Spinal cord (tissue), 10 donors: ENCODE measurements around the gene NAGS. TPM values are rescaled to one million over a fixed set of nuclear protein-coding genes. Genes with fewer than 3 reads are reported as not detected.
A peak's percentile ranks its signal among the peaks of the same experiment; 100 is the strongest.
"Not testable (repeated sequence)": the region's sequence is repeated elsewhere in the genome, so short reads cannot be mapped to it uniquely, and the experiment has no call there.

Source experiments
- DNase-seq, 6 donors: peaks; one replicate each; pipeline versions ENCODE4 v3.0.0 to v3.0.0-alpha.2; 2013 to 2015; ENCODE audit warnings: low spot score in 6 of 6, low read depth in 4 of 6
- H3K27ac ChIP-seq: one replicate; pipeline ENCODE4 v1.5.1; 2013; ENCODE audit warnings: low read depth, low read length, control low read depth
- H3K27me3 ChIP-seq: one replicate; pipeline ENCODE4 v1.6.1; 2013; ENCODE audit warnings: low read length; ENCODE audit not compliant: control insufficient read depth, insufficient read depth
- H3K36me3 ChIP-seq: one replicate; pipeline ENCODE4 v1.6.1; 2013; ENCODE audit warnings: low read length; ENCODE audit not compliant: control insufficient read depth, insufficient read depth
- H3K4me1 ChIP-seq: one replicate; pipeline ENCODE4 v1.6.1; 2013; ENCODE audit warnings: low read length; ENCODE audit not compliant: control insufficient read depth, insufficient read depth
- H3K4me3 ChIP-seq: one replicate; pipeline ENCODE4 v1.5.1; 2013; ENCODE audit warnings: low read depth, low read length, control low read depth
- H3K9me3 ChIP-seq: one replicate; pipeline ENCODE4 v1.6.1; 2013; ENCODE audit warnings: low read length; ENCODE audit not compliant: control insufficient read depth, insufficient read depth
- WGBS: methylation state at CpG from one replicate; pipeline ENCODE4 v1.1.5; 2013; ENCODE audit warnings: missing lambda C conversion rate; ENCODE audit not compliant: insufficient coverage; 5-methylcytosine and 5-hydroxymethylcytosine counted together
- polyA plus RNA-seq, 2 donors: library from polyadenylated mRNA; unstranded; fragments of 120-200 nt; gene quantifications; one replicate each; pipeline ENCODE4 v1.2.1, GENCODE V29; 2013; ENCODE audit not compliant: insufficient read length in 2 of 2
- total RNA-seq, 2 donors: library from RNA; depleted of rRNA in 1 of 2; stranded (reverse); fragments of 120-200 nt in 1 of 2; fragments of >200 nt in 1 of 2; gene quantifications; one replicate each; pipeline versions ENCODE4 v1.2.3 to v1.2.4, GENCODE V29; 2013 to 2014
- donor health status: healthy.

NAGS gene
- total and polyA plus RNA-seq, 4 donors = 1.4 to 3.5 (median 1.8) TPM

DNA sequence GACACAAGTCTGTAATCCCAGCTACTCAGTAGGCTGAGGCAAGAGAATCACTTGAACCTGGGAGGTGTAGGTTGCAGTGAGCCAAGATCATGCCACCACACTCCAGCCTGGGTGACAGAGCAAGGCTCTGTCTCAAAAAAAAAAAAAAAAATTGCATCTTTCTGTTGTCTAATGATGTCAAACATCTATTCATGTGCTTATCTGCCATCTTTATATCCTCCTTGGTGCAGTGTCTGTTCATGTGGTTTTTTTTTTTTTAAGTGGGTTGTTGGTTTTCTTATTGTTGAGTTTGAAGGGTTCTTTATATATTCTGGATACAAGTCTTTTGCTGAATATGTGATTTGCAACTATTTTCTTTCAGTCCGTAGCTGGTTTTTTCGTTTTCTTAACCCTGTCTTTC is 33.0 kb upstream of the NAGS start:
- DNase-seq, H3K36me3 ChIP-seq, H3K27ac ChIP-seq, H3K27me3 ChIP-seq, H3K4me3 ChIP-seq, H3K9me3 ChIP-seq, H3K4me1 ChIP-seq: not testable (repeated sequence)
- WGBS = no CpG with 5 or more reads among the region's 2 CpGs

DNA sequence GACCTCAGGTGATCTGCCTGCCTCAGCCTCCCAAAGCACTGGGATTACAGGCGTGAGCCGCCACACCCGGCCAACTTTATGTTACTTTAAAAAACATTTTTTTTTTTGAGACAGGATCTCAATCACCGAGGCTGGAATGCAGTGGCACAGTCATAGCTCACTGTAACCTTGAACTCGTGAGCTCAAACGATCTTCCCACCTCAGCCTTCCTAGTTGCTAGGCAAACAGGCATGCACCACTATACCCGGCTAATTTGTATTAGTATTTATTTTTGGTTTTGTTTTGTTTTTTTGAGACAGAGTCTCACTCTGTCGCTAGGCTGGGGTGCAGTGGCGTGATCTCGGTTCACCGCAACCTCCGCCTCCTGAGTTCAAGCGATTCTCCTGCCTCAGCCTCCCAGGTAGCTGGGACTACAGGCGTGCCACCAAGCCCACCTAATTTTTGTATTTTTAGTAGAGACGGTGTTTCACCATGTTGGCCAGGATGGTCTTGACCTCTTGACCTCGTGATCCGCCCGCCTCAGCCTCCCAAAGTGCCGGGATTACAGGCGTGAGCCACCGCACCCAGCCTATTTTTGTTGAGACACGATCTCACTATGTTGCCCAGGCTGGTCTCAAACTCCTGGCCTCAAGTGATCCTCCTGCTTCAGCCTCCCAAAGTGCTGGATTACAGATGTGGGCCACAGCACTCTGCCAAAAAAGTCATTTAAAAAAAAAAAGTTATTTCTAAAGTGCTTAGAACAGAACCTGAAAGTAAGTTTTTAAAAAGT is 31.8 kb upstream of the NAGS start:
- not testable (repeated sequence) for H3K9me3 ChIP-seq, DNase-seq, H3K4me3 ChIP-seq, H3K27me3 ChIP-seq, H3K36me3 ChIP-seq, H3K4me1 ChIP-seq, H3K27ac ChIP-seq
- 87% methylated on average over 14 of the region's 22 CpGs for WGBS

DNA sequence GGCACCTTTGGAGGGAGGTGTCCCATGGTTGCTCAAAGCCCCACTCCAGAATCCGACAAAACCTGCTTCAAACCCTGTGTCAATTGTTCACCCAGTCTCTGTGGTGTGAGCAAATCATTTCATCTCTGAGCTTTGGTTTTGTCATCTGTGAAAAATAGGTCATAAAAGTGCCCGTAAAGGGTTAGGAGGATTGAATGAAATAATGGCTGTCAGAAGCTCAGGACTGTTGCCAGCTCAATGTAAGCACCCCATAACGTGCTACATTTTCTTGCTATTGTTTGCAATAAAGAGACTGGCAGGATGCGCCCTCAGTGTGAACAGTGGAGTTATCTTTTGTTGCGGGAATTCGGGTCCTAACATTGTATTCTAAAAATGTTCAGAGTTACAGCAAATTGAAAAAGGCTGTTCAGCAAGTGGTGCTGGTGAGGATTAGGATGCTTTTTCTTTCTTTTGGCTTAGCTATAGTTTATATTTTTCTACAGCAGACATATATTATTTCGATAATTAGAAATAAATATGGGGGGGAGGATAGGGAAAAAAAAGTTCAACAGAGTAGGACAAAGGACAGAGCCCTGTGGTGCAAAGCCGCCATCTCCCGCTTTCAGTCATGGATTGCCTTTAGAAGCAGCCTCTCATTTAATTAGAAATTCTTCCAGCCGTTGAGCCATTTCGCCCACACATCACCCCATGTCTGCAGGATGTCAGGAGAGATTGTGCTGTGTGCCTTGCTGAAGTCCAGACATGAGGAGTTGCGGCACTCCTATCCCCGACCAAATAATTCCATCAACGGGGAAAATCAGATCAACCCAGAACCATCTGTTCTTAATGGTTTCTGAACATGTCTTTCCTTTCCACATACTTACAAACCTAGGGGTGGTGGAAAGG is 29.8 kb upstream of the NAGS start:
- peak in 1 of 6 donors; percentile 57 for DNase-seq
- peaks cover 2% of the 10 kb centered on the region for H3K27me3 ChIP-seq

DNA sequence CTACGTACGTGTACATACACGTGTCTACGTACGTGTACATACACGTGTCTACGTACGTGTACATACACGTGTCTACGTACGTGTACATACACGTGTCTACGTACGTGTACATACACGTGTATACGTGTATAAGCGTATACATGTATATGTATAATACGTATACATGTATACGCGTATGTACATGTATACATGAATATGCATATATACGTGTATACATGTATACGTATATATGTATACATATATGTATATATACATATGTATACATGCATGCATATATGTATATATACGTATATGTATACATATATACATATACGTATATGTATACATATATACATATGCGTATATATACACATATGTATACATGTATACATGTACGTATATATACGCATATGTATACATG is 28.5 kb upstream of the NAGS start:
- Histone ChIP-seq H3K4me3 (no peak overlapping the region), H3K36me3 (no peaks in the 10 kb centered on the region), H3K9me3 (no peaks in the 10 kb centered on the region), H3K4me1 (no peaks in the 10 kb centered on the region), H3K27ac (no peak overlapping the region), H3K27me3 (peaks cover 2% of the 10 kb centered on the region)
- DNase-seq = no peak
- WGBS = no CpG with 5 or more reads among the region's 27 CpGs

More for the DNA sequence above, 29.8 kb upstream of the NAGS start:
- 15% methylated on average over 5 of the region's 14 CpGs for WGBS
- Histone ChIP-seq H3K4me1 (no peaks in the 10 kb centered on the region), H3K9me3 (no peaks in the 10 kb centered on the region), H3K4me3 (no peak overlapping the region), H3K27ac (no peak overlapping the region), H3K36me3 (no peaks in the 10 kb centered on the region)

DNA sequence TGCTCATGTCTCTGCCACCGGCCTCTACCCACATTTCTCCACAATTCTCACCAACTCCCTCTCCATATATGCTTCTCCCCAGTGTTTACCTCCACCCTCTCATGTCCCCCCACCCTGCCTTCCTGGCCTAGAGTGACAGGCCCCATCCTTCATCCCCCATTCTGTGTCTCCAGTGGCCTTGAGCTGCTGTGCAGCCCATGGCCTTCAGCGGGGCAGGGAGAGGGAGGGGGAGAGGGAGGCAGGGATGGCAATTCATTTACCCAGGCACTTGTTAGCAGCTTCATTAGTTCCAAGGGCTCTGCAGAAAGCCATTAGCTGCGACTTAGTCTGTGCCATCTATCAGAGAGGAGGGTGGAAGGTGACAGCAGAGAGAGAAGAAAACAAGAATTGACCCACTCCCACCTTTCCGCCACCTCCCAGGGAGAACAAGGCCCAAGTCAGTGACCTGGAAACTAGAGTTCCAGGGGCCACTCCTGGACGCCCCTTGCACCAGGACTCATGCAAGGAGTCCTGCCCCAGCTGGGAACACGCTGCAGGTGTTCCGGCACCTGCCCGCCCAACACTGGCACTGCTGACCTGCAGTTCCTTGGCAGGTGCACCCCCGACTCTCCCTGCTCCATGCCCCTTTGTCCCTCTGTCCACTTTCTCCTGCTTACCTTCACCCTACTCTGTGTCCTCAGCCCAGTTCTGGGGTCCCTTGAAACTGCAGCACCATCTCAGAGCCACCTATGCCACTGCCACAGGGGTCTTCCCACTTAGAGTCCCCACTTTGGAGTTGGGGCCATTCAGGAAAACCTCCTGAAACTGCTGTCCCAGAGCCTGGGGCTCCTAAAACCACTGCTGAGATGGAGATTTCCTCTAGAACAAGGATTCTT is 27.2 kb upstream of the NAGS start:
- DNase-seq = peak in 1 of 6 donors; percentile 62
- no peak overlapping the region for H3K4me3 ChIP-seq
- peaks cover 4% of the 10 kb centered on the region for H3K27me3 ChIP-seq
- H3K27ac ChIP-seq = no peak overlapping the region
- no peaks in the 10 kb centered on the region for H3K4me1 ChIP-seq
- no peaks in the 10 kb centered on the region for H3K36me3 ChIP-seq
- no peaks in the 10 kb centered on the region for H3K9me3 ChIP-seq
- WGBS = 85% methylated on average over 7 of the region's 9 CpGs

DNA sequence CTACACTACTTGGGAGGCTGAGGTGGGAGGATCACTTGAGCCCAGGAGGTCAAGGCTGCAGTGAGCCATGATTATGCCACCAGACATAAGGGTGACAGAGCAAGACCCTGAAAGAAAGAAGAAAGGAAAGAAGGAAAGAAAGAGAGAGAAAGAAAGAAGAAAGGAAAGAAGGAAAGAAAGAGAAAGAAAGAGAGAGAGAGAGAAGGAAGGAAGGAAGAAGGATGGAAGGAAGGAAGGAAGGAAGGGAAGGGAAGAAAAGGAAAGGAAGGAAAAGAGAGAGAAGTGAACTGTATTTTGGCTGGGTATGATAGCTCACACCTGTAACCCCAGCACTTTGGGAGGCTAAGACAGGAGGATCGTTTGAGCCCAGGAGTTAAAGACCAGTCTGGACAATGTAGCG is 26.3 kb upstream of the NAGS start:
- Histone ChIP-seq H3K27me3 (peaks cover 10% of the 10 kb centered on the region), H3K9me3 (no peaks in the 10 kb centered on the region), H3K4me1 (peaks cover under 1% of the 10 kb centered on the region), H3K36me3 (no peaks in the 10 kb centered on the region), H3K4me3 (no peak overlapping the region), H3K27ac (no peak overlapping the region)
- no peak for DNase-seq
- WGBS = no CpG with 5 or more reads among the region's 2 CpGs

DNA sequence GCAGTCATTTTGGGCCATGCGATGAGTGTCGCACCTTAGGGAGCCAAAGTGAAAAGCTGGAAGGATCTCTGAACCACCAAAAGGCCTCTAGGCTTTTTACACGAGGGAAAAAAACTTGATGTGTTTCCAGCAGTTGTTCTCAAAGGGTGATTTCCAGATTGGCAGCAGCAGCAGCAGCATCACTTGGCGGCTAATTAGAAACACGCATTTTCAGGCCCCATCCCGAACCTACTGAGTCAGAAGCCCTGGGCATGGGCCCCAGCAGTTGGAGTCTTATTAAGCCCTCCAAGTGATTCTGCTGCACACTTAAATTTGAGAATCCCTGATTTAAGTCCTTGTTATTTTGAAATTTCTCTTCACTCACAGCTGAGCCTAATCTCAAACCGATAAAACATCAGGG is 25.4 kb upstream of the NAGS start:
- peak in 1 of 6 donors; percentile 11 for DNase-seq

DNA sequence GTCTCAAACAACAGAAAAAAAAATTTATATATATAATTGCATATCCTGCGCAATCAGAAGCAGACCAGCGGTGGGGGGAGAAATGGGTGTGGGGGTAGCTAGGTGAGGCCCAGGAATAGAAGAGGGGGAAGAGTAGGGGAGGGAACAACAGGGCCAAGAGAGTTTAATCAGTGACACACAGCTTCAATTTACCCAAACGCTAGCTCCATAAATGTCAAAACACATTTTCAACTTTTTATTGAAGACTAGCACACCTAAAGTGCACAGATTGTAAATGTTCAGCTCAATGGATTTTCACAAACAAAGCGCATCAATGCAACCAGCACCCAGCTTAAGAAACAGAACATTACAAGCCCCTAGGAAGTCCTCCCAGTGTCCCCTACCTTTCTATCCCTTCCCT is 24.8 kb upstream of the NAGS start:
- no peak overlapping the region for H3K27ac ChIP-seq
- H3K9me3 ChIP-seq = no peaks in the 10 kb centered on the region
- peak in 1 of 6 donors; percentile 16 for DNase-seq
- H3K36me3 ChIP-seq = no peaks in the 10 kb centered on the region
- H3K4me3 ChIP-seq = no peak overlapping the region
- peaks cover 17% of the 10 kb centered on the region for H3K4me1 ChIP-seq
- H3K27me3 ChIP-seq = peaks cover 21% of the 10 kb centered on the region
- 86% methylated on average over 1 of the region's 4 CpGs for WGBS

More for the DNA sequence above, 25.4 kb upstream of the NAGS start:
- Histone ChIP-seq H3K4me3 (no peak overlapping the region), H3K27ac (no peak overlapping the region), H3K9me3 (no peaks in the 10 kb centered on the region), H3K4me1 (peaks cover 10% of the 10 kb centered on the region), H3K27me3 (peaks cover 18% of the 10 kb centered on the region), H3K36me3 (no peaks in the 10 kb centered on the region)
- WGBS = 73% methylated on average over 6 of the region's 7 CpGs

DNA sequence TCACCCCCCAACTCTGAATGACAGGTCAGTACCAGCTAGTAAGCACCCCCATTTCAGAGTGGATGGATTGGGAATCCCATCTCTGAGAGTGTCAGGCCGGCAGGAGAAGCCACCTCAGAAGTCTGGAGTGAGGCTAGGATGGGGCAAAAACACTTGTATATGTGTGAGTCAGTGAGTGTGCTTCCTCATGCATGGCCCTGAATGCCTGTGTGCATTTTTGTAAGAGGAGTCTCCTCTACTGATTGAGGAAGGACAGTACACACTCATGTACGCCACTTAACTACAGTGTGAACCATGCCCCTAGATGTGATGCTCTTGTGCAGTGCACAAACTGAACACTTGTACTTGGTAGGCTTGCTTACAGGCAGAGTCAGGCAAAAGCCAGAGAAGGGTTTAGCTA is 22.3 kb upstream of the NAGS start:
- DNase-seq = no peak
- 71% methylated on average over 1 of the region's 2 CpGs for WGBS
- H3K27me3 ChIP-seq = peaks cover 25% of the 10 kb centered on the region
- H3K9me3 ChIP-seq = no peaks in the 10 kb centered on the region
- peaks cover 17% of the 10 kb centered on the region for H3K4me1 ChIP-seq
- no peaks in the 10 kb centered on the region for H3K36me3 ChIP-seq
- H3K4me3 ChIP-seq = no peak overlapping the region
- H3K27ac ChIP-seq = no peak overlapping the region
